ENCODE measurements around the gene SENP3.
A peak's percentile ranks its signal among the peaks of the same experiment; 100 is the strongest.

SENP3 gene

GRCh38 chr17:7606280-7606679 lies 44.6 kb downstream of the SENP3 start:
- no peak for TF ChIP-seq CTCF (conservative IDR thresholded peaks at IDR 0.05; ENCODE audit: low read depth, low read length)
- H3K4me3 ChIP-seq (ENCODE audit: low read length) = no peak overlapping the region
- DNase-seq (ENCODE audit: low read depth) = no peak

GRCh38 chr17:7610641-7611040 lies 48.9 kb downstream of the SENP3 start:
- no peak for TF ChIP-seq CTCF (conservative IDR thresholded peaks at IDR 0.05; ENCODE audit: low read depth, low read length)
- DNase-seq (ENCODE audit: low read depth) = no peak
- no peak overlapping the region for H3K4me3 ChIP-seq (ENCODE audit: low read length)

- no peak for DNase-seq (ENCODE audit: low read depth)
- TF ChIP-seq CTCF (conservative IDR thresholded peaks at IDR 0.05; ENCODE audit: low read depth, low read length) = no peak
- H3K4me3 ChIP-seq (ENCODE audit: low read length) = peak overlapping the region; percentile 7
These were observed 50.0 kb downstream of the SENP3 start for GRCh38 chr17:7611635-7612293.

GRCh38 chr17:7612294-7612640 lies 50.5 kb downstream of the SENP3 start:
- DNase-seq (ENCODE audit: low read depth) = no peak
- H3K4me3 ChIP-seq (ENCODE audit: low read length) = no peak overlapping the region
- TF ChIP-seq CTCF (conservative IDR thresholded peaks at IDR 0.05; ENCODE audit: low read depth, low read length) = no peak

- H3K4me3 ChIP-seq (ENCODE audit: low read length) = peak overlapping the region; percentile 87
- DNase-seq (ENCODE audit: low read depth) = no peak
- no peak for TF ChIP-seq CTCF (conservative IDR thresholded peaks at IDR 0.05; ENCODE audit: low read depth, low read length)
These were observed 52.2 kb downstream of the SENP3 start for GRCh38 chr17:7613769-7614424.

- peak; percentile 99 for DNase-seq (ENCODE audit: low read depth)
- peak within 1 kb of the TSS; percentile 87 for H3K4me3 ChIP-seq (ENCODE audit: low read length)
- peak; percentile 72 for TF ChIP-seq CTCF (conservative IDR thresholded peaks at IDR 0.05; ENCODE audit: low read depth, low read length)
These were observed 52.9 kb downstream of the SENP3 start, which contains the start of gene FXR2 for GRCh38 chr17:7614425-7615264. Gene FXR2, minus strand, starts transcription at chr17:7614897. Its CDS starts 365 bp downstream, at chr17:7614532.

All from retinal pigment epithelial cell (primary cell).